ENCODE results near the gene WNT9A.

GRCh38 chr1:227949341-227949921, 1.7 kb upstream of the WNT9A start:
- no peak for TF ChIP-seq EP300 (IDR thresholded peaks at IDR 0.05; ENCODE audit: borderline replicate concordance)
- no peak for TF ChIP-seq TEAD4 (IDR thresholded peaks at IDR 0.05)
- no peak for TF ChIP-seq TCF12 (IDR thresholded peaks at IDR 0.05; ENCODE audit: low read depth)
- no peak for TF ChIP-seq FOXM1 (IDR thresholded peaks at IDR 0.05; ENCODE audit: borderline replicate concordance, low read depth)
- no peak for TF ChIP-seq TAF1 (IDR thresholded peaks at IDR 0.05; ENCODE audit: low read depth)
- no peak for TF ChIP-seq REST (IDR thresholded peaks at IDR 0.05; ENCODE audit: low read depth)
- TF ChIP-seq EGR1 (IDR thresholded peaks at IDR 0.05), result no peak
- TF ChIP-seq RAD21 (IDR thresholded peaks at IDR 0.05; ENCODE audit: low read depth), result no peak
- TF ChIP-seq ZBTB7A (IDR thresholded peaks at IDR 0.05; ENCODE audit: low read depth), result no peak
- no peak for TF ChIP-seq NFIC (IDR thresholded peaks at IDR 0.05)
- TF ChIP-seq, protein P1, sequence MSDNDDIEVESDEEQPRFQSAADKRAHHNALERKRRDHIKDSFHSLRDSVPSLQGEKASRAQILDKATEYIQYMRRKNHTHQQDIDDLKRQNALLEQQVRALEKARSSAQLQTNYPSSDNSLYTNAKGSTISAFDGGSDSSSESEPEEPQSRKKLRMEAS (IDR thresholded peaks at IDR 0.05), result no peak
- TF ChIP-seq, protein P2, sequence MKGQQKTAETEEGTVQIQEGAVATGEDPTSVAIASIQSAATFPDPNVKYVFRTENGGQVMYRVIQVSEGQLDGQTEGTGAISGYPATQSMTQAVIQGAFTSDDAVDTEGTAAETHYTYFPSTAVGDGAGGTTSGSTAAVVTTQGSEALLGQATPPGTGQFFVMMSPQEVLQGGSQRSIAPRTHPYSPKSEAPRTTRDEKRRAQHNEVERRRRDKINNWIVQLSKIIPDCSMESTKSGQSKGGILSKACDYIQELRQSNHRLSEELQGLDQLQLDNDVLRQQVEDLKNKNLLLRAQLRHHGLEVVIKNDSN (IDR thresholded peaks at IDR 0.05), result no peak
- TF ChIP-seq YY1 (IDR thresholded peaks at IDR 0.05; ENCODE audit: low read depth), result no peak
- TF ChIP-seq CEBPB (IDR thresholded peaks at IDR 0.05), result no peak
